GM15510 (cell line): ENCODE results near the gene SELENOV.

Experiments used
- POLR2A ChIP-seq: IDR thresholded peaks from 3 replicates; pipeline ENCODE4 v1.6.1; 2011; ENCODE audit warnings: borderline replicate concordance; ENCODE audit not compliant: insufficient read length; ENCODE audit errors: extremely low read depth

SELENOV gene

DNA sequence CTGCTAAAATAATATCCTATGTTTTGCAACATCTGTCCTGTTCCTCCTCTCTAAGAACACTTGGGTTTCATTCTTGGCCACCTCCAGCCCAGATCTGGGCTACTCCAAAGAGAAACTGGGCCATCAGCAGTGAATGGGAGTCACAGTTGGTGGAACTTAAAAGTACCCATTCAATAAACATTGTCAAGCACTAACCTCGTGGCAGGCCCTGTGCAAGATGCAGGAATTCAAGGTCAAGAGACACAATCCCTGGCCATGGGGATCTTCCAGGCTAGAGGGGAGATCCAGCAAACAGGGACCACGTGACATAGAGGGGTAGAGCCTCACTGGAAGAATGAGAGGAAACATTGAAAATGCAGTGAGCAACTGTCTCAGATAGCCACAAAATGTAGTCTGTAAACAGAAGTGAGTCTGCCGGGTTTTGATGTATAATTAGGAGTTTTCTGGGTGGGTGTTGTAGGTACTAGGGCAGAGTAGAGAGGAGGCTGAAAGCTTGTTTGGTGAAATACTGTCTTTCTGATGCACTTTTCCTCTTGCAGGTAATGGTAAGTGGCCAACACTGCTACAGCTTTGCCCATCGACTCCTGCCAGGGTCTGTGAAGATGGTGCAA lies 39.9 kb downstream of the SELENOV start:
- no peak for TF ChIP-seq POLR2A

DNA sequence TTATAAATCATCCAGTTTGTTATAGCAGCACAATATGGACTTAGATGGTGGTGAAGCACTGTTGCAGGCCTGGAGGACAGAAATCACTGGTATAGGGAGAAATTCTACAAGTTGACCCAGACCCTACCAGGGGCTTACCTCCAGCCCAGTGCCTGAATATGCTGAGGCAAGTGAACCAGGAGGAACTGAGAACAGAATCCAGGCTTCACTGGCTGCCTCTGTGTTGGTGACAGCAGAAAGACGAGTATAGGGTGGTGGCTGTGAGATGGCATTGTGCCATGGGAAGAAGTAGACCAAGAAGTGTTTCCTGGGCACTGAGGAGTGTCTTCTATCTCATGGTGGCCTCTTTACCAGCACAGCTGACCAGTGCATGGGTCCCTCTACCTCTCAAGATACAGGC lies 40.9 kb downstream of the SELENOV start:
- no peak for TF ChIP-seq POLR2A

DNA sequence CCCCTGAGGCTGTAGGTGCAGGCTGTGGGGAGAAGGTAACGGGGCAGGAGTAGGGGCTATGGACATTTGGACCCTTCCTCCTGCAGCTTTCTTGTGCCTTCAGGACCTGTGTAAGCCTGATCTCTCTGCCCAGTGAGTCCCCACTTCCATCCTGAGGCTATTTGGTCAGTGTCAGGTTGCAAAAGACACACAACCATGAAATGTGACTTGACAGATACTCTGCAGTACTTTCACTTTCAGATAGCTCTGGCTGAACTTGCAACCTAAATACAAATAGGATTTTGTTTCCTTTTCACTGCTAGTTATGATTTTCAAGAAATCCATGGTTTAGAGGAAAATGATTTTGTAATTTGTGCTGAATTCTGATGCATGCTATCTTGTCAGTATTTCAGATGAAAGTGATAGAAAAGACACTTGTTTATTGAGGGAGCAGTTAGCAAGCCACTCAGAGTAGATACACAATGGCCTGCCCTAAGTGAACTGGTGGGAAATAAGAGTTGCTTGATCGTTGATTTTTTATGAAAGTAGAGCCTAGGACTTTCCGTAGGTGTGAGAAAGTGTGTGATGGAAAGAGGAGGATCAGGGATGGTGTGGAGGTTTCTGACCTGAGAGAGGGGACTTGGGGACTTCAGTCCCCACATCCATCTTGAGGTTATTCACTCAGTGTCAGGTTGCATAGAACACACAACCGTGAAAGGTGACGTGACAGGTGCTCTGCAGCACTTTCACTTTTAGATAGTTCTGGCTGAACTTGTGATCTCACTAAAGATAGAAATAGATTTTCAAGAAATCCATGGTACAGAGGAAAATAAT lies 43.1 kb downstream of the SELENOV start:
- no peak for TF ChIP-seq POLR2A

DNA sequence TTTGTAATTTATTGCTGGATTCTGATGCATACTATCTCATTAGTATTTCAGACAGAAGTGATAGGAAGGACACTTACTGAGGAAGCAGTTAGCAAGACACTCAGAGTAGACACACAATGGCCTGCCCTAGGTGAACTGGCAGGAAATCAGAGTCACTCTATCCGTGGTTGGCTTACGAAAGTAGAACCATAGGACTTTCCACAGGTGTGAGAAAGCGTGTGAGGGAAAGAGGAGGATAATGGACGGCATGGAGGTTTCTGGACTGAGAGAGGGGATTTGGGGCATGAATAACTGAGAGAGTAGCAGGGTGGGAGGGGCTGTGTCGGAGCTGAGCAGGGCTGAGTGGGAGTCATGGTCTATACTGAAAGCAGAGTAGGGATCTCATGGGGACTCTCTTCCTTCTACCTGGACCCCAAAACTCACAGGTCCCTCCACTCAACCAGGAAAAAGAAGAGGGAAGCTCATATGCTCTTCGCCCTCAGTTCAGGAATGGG lies 43.7 kb downstream of the SELENOV start:
- no peak for TF ChIP-seq POLR2A

DNA sequence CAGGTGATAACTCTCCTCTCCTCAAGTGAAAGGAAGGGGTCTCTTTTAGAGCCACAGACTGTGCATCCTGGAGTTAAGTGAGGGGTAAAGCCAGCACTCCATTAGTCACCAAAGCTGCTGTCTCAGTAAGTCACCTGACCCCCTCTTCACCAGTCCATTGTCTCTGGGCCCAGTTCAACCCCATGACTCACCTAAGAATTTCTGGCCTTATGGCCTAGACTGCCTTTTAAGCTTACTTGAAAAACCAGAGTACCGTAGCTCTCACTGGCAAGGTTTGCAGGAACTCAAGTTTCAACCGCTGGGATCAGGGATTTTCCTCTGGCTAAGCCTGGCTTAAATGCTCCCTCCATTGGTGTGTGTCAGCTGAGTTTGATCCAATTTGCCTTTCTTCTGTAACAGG lies 48.5 kb downstream of the SELENOV start:
- no peak for TF ChIP-seq POLR2A

DNA sequence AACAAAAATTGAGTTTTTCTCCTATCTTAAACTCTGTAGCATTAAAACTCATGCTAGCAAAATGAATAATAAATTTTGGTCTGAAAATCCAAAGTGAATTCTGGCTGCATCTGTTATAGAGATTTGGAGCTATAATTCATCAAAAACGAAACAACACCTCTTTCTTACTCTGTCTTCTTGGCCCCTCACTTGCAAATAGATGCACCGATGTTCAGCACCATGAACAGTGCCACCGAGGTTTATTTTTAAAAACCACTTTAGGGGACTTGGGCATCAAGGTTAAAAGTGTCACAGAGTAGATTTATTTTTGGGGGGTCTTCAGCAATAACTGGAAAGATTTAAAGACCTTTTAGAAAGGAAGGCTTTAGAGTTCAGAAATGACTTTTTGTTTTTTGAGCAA lies 51.1 kb downstream of the SELENOV start:
- no peak for TF ChIP-seq POLR2A

DNA sequence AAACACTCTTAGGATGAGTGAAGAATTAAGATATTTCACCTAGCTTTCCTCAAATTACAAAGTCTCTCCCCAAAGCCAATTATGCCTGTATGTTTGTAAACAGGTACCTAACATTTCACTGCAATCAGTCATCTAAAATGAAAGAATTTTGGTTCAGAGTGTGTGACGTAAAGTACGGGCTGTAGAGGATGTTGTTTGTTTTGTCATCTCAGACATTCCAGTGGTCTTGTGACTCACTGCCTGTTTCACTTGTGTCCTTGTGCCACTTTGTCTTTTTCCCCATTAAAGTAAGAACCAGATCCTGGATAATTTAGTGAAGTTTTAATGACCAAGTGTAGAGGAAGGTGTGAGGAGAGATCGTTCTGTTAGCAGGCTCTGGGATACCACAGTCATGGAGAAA lies 53.7 kb downstream of the SELENOV start:
- TF ChIP-seq POLR2A, result no peak
